ENCODE results near the gene HSD17B12. TPM values are rescaled to one million over a fixed set of nuclear protein-coding genes. Genes with fewer than 3 reads are reported as not detected.

HSD17B12 gene
- total and polyA plus RNA-seq, 8 donors, result 64.5 to 150 (median 78.1) TPM

GRCh38 chr11:43686207-43686606, 5.7 kb downstream of the HSD17B12 start:
- DNase-seq (no peak), ATAC-seq (no peak)
- H3K9me3 ChIP-seq, result no peaks in the 10 kb centered on the region
- no peak overlapping the region for H3K4me3 ChIP-seq
- H3K27me3 ChIP-seq, result no peaks in the 10 kb centered on the region
- TF ChIP-seq CTCF (IDR thresholded peaks at IDR 0.05), result no peak
- peak overlapping the region in 1 of 2 donors; percentile 26 for H3K27ac ChIP-seq
- H3K4me1 ChIP-seq, result peaks cover 23 to 86% of the 10 kb centered on the region in 2 donors
- H3K36me3 ChIP-seq, result peaks cover 0 to 3% of the 10 kb centered on the region in 2 donors
- intact Hi-C loops (cut with DNase I), result loop anchor here in 1 of 2 donors (10.0 kb wide), 1 partner anchor 89 kb away; no protein-coding TSS in a partner anchor

GRCh38 chr11:43687120-43687791, 6.7 kb downstream of the HSD17B12 start:
- intact Hi-C loops (cut with DNase I), result loop anchor here in 1 of 2 donors (10.0 kb wide), 1 partner anchor 88 kb away; no protein-coding TSS in a partner anchor
- H3K9me3 ChIP-seq, result no peaks in the 10 kb centered on the region
- TF ChIP-seq CTCF (IDR thresholded peaks at IDR 0.05), result no peak

GRCh38 chr11:43688394-43688793, 7.9 kb downstream of the HSD17B12 start:
- Histone ChIP-seq H3K27me3 (no peaks in the 10 kb centered on the region), H3K4me1 (peaks cover 23 to 70% of the 10 kb centered on the region in 2 donors), H3K27ac (peak overlapping the region in 1 of 2 donors; percentile 76), H3K4me3 (no peak overlapping the region), H3K36me3 (peaks cover 0 to 3% of the 10 kb centered on the region in 2 donors), H3K9me3 (no peaks in the 10 kb centered on the region)
- TF ChIP-seq CTCF (IDR thresholded peaks at IDR 0.05), result no peak
- ATAC-seq (no peak), DNase-seq (no peak)
- intact Hi-C loops (cut with DNase I), result loop anchor here in 1 of 2 donors (10.0 kb wide), 1 partner anchor 86 kb away; no protein-coding TSS in a partner anchor

More at GRCh38 chr11:43687120-43687791, 6.7 kb downstream of the HSD17B12 start:
- no peak overlapping the region for H3K4me3 ChIP-seq
- no peaks in the 10 kb centered on the region for H3K27me3 ChIP-seq
- ATAC-seq, result peak; percentile 95
- H3K4me1 ChIP-seq, result peaks cover 23 to 82% of the 10 kb centered on the region in 2 donors
- peak overlapping the region; percentile 66 to 76 for H3K27ac ChIP-seq
- peaks cover 0 to 3% of the 10 kb centered on the region in 2 donors for H3K36me3 ChIP-seq
- peak in 1 of 4 donors; percentile 58 for DNase-seq

GRCh38 chr11:43689167-43689566, 8.6 kb downstream of the HSD17B12 start:
- Histone ChIP-seq H3K4me1 (peaks cover 23 to 62% of the 10 kb centered on the region in 2 donors), H3K36me3 (peaks cover 0 to 3% of the 10 kb centered on the region in 2 donors), H3K9me3 (no peaks in the 10 kb centered on the region), H3K4me3 (no peak overlapping the region), H3K27ac (peak overlapping the region in 1 of 2 donors; percentile 76), H3K27me3 (no peaks in the 10 kb centered on the region)
- intact Hi-C loops (cut with DNase I), result loop anchor here in 1 of 2 donors (10.0 kb wide), 1 partner anchor 86 kb away; no protein-coding TSS in a partner anchor
- TF ChIP-seq CTCF (IDR thresholded peaks at IDR 0.05), result no peak
- no peak for DNase-seq
- ATAC-seq, result no peak

GRCh38 chr11:43690929-43691725, 10.6 kb downstream of the HSD17B12 start:
- ATAC-seq (no peak), DNase-seq (no peak)
- H3K4me1 ChIP-seq, result peaks cover 14 to 43% of the 10 kb centered on the region in 2 donors
- TF ChIP-seq CTCF (IDR thresholded peaks at IDR 0.05), result no peak
- H3K27ac ChIP-seq, result peak overlapping the region in 1 of 2 donors; percentile 47
- H3K4me3 ChIP-seq, result no peak overlapping the region
- peaks cover 0 to 3% of the 10 kb centered on the region in 2 donors for H3K36me3 ChIP-seq
- no peaks in the 10 kb centered on the region for H3K9me3 ChIP-seq
- H3K27me3 ChIP-seq, result no peaks in the 10 kb centered on the region
- intact Hi-C loops (cut with DNase I), result no loop called here

Measured in left lung (tissue), 10 donors.